ENCODE data around the gene GUCY2D. TPM values are rescaled to one million over a fixed set of nuclear protein-coding genes. Genes with fewer than 3 reads are reported as not detected.

GUCY2D gene
- total RNA-seq, 2 experiments from 2014 or later = not detected

GRCh38 chr17:8038954-8039610 is 36.7 kb downstream of the GUCY2D start, which contains the start of gene ALOX15B:
Gene ALOX15B, plus strand, starts transcription at chr17:8039059. Its CDS starts 97 bp downstream, at chr17:8039156.
- no peak for TF ChIP-seq CTCF (IDR thresholded peaks at IDR 0.05)
- Mint-ChIP-seq H3K27ac (no peak within 1 kb of the TSS), H3K27me3 (peaks cover 22% of the 10 kb centered on the region), H3K9me3 (no peaks in the 10 kb centered on the region), H3K4me3 (no peak within 1 kb of the TSS), H3K36me3 (ENCODE audit: low read depth) (no peaks in the 10 kb centered on the region), H3K4me1 (ENCODE audit: low read depth) (peaks cover 4% of the 10 kb centered on the region)
- DNase-seq (peak; percentile 34), ATAC-seq (peak; percentile 52)
- intact Hi-C loops (cut with micrococcal nuclease) = no loop called here
- ChIA-PET CTCF (interaction anchor here (1.0 to 4.4 kb wide), 4 partner anchors 18 to 295 kb away, joined by 3 to 65 read pairs (median 14); no protein-coding TSS in a partner anchor), POLR2A (no interaction called here)

DNA sequence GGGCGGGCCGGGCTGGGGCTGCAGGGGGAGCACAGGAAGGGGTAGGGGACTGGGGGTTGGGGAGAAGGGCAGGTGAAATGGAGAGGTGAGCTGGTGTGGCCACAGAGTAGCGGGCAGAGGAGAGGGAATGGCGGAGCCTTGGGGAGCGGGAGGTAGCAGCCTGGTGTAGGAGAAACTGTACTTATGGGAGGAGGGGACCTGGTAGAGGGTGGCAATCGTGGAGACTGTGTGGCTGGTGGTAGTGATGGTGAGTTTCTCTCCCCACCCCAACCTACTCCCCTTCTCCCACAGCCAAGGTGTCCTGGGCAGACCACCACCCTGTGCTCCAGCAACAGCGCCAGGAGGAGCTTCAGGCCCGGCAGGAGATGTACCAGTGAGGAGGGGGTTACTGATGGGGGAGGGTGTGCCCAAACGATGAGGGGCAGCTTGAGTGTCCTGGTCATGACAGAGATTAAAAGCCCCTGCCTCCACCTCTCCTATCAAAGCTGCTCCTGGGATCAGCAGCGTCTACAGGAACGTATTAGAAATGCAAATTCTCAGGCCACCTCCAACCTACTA is 37.3 kb downstream of the GUCY2D start:
- no peak for TF ChIP-seq CTCF (IDR thresholded peaks at IDR 0.05)
- H3K4me1 Mint-ChIP-seq (ENCODE audit: low read depth) = peaks cover 4% of the 10 kb centered on the region
- no peak for ATAC-seq
- no peaks in the 10 kb centered on the region for H3K36me3 Mint-ChIP-seq (ENCODE audit: low read depth)
- no peaks in the 10 kb centered on the region for H3K9me3 Mint-ChIP-seq
- POLR2A ChIA-PET = no interaction called here
- H3K27ac Mint-ChIP-seq = no peak overlapping the region
- no peak overlapping the region for H3K4me3 Mint-ChIP-seq
- H3K27me3 Mint-ChIP-seq = peaks cover 18% of the 10 kb centered on the region
- CTCF ChIA-PET = interaction anchor here (1.0 to 4.4 kb wide), 4 partner anchors 18 to 296 kb away, joined by 3 to 65 read pairs (median 14); no protein-coding TSS in a partner anchor
- intact Hi-C loops (cut with micrococcal nuclease) = no loop called here
- DNase-seq = no peak

DNA sequence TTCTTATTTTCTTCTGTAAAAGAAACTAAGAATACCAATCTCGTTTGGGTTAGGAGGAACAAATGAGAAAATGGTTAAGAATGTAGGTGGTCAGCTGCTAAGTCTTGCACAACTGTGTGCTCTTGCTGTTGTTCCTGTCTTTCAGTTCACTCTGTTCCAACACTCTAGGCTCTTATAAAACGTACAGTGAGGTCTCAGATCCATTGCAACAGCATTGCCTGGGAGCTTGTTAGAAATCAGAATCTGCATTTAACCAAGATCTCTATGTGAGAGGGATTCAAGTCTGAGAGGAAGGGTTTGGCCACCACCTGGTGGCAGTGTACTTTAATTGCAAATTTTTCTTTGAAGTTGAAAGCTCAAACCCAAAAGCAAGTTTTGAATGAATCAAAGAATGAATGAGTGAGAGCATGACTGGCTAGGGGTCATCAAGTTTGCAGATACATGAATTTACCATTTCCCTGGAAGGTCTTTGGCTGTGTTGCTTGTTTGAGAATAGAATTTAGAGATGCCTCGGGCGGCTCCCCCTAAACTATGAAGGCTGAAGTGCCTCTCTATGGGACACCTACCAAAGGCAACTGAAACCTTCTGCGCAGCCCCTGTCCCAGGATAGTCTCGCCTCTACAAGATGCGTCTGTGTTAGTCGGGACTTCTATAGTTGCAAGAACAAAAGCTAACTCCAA is 39.0 kb downstream of the GUCY2D start:
- ChIA-PET POLR2A (interaction anchor here (0.7 to 1.3 kb wide), 3 partner anchors 16 to 129 kb away, joined by 3 to 4 read pairs (median 3); no protein-coding TSS in a partner anchor), CTCF (interaction anchor here (0.6 to 4.4 kb wide), 49 partner anchors 10 to 353 kb away, joined by 3 to 65 read pairs (median 4); partner anchors contain the start of genes CHD3, GUCY2D, RNF227 and SLC25A35)
- Mint-ChIP-seq H3K9me3 (no peaks in the 10 kb centered on the region), H3K4me3 (no peak overlapping the region), H3K27ac (no peak overlapping the region), H3K27me3 (peaks cover 18% of the 10 kb centered on the region), H3K36me3 (ENCODE audit: low read depth) (no peaks in the 10 kb centered on the region), H3K4me1 (ENCODE audit: low read depth) (peaks cover 4% of the 10 kb centered on the region)
- peak; percentile 72 for TF ChIP-seq CTCF (IDR thresholded peaks at IDR 0.05)
- peak; percentile 67 for ATAC-seq
- peak; percentile 68 for DNase-seq
- intact Hi-C loops (cut with micrococcal nuclease) = no loop called here

DNA sequence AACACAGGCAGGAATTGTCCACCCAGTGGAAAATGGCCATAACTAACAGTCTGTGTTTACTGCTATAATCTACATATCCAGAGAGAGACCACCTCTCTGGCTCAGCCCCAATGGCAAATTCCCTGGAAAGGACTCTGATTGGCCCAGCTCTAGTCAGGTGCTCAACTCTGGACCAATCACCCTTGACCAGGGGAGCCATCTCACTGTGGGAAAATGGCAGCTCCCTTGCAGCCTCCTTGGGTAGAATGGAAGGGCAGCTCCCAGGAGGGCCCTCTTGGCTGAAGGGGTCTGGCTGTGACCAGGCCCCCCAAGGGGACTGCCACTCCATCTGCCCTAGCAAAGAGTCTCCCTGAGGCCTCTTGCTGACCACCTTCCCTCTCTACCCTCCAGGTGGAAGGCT is 39.6 kb downstream of the GUCY2D start:
- TF ChIP-seq CTCF (IDR thresholded peaks at IDR 0.05) = no peak
- no peak for DNase-seq
- Mint-ChIP-seq H3K36me3 (ENCODE audit: low read depth) (no peaks in the 10 kb centered on the region), H3K27me3 (peaks cover 18% of the 10 kb centered on the region), H3K4me3 (no peak overlapping the region), H3K9me3 (no peaks in the 10 kb centered on the region), H3K4me1 (ENCODE audit: low read depth) (peaks cover 4% of the 10 kb centered on the region), H3K27ac (no peak overlapping the region)
- POLR2A ChIA-PET = interaction anchor here (0.7 to 1.3 kb wide), 3 partner anchors 15 to 130 kb away, joined by 3 to 4 read pairs (median 3); no protein-coding TSS in a partner anchor
- peak; percentile 25 for ATAC-seq
- intact Hi-C loops (cut with micrococcal nuclease) = no loop called here
- CTCF ChIA-PET = interaction anchor here (0.7 to 4.4 kb wide), 49 partner anchors 10 to 354 kb away, joined by 3 to 65 read pairs (median 4); partner anchors contain the start of genes CHD3, GUCY2D, RNF227 and SLC25A35

Data from activated CD8-positive, alpha-beta T cell treated with anti-CD3 and anti-CD28 coated beads for 36 hours (primary cell).